ENCODE measurements around the gene EMX1. TPM values are rescaled to one million over a fixed set of nuclear protein-coding genes. Genes with fewer than 3 reads are reported as not detected.

The EMX1 gene
- total and polyA plus RNA-seq, 2 of the 13 experiments (the other 11 are each of a cell fraction or from before 2014, with no cell fraction given), result 0.62 to 4.9 TPM

- TF ChIP-seq ZNF280D (CRISPR knock-in tag; IDR thresholded peaks at IDR 0.05), result no peak
- TF ChIP-seq ZBTB43 (CRISPR knock-in tag; conservative IDR thresholded peaks at IDR 0.05), result no peak
- no peak for TF ChIP-seq NR3C1 (CRISPR knock-in tag; IDR thresholded peaks at IDR 0.05)
- TF ChIP-seq ZBTB14 (CRISPR knock-in tag; IDR thresholded peaks at IDR 0.05), result no peak
- no peak for TF ChIP-seq BRD4 (CRISPR knock-in tag; IDR thresholded peaks at IDR 0.05)
- TF ChIP-seq KDM3A (CRISPR knock-in tag; IDR thresholded peaks at IDR 0.05; ENCODE audit: low read depth), result no peak
- TF ChIP-seq PAX8 (CRISPR knock-in tag; IDR thresholded peaks at IDR 0.05; ENCODE audit: borderline replicate concordance), result no peak
- no peak for TF ChIP-seq ZNF607 (CRISPR knock-in tag; IDR thresholded peaks at IDR 0.05; ENCODE audit: borderline replicate concordance)
- no peak for TF ChIP-seq ZBTB7A (CRISPR knock-in tag; IDR thresholded peaks at IDR 0.05)
- no peak for TF ChIP-seq USF2 (IDR thresholded peaks at IDR 0.05; ENCODE audit: low read depth, low read length)
- no peak for TF ChIP-seq USF2 (CRISPR knock-in tag; IDR thresholded peaks at IDR 0.05; ENCODE audit: borderline replicate concordance)
- no peak for TF ChIP-seq ZBTB25 (CRISPR knock-in tag; IDR thresholded peaks at IDR 0.05)
These were observed 64.2 kb downstream of the EMX1 start (continued) for GRCh38 chr2:72981536-72981935.

Data from HepG2 (cell line).